HG03045 (cell line): ENCODE results near the gene DPYSL5.

Source experiments
- ATAC-seq: cut with Tn5 transposase; IDR thresholded peaks from one replicate; pipeline ENCODE4 v1.9.1; 2021; ENCODE audit warnings: mild to moderate bottlenecking, moderate library complexity; ENCODE audit not compliant: unreplicated experiment

DPYSL5 gene

DNA sequence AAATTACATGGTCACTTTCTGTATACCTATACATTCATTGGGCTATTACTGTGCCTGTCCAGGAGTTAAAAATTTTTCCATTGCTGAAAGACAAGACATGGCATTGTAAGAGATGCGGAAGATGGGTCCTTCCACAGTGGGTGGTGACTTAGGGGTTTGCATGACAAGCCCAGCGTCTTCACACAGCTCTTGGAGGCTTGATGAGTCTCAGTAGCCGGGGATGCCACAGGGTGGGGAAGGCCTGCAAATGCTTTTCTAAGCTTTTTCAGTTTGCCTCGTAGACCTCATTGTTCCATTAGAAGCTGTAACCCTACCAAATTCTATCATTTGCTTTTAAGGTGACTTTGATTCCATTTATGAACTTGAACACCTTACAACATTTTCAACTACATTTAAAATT, 104.4 kb downstream of the DPYSL5 start:
- ATAC-seq: no peak

DNA sequence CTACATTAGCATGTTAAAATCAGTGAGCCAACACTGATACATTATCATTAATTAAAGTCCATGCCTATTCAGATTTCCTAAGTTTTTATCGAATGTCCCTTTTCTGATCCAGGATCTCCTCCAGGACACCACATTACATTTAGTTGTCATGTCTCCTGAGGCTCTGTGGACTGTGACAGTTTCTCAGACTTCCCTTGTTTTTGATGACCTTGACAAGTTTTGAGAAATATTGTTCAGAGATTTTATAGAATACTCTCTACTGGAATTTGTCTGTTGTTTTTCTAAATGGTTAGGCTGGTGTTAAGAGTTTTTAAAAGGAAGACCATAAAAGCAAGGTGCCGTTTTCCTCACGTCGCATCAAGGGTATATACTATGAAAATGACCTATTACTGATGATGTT, 106.2 kb downstream of the DPYSL5 start:
- ATAC-seq: no peak

DNA sequence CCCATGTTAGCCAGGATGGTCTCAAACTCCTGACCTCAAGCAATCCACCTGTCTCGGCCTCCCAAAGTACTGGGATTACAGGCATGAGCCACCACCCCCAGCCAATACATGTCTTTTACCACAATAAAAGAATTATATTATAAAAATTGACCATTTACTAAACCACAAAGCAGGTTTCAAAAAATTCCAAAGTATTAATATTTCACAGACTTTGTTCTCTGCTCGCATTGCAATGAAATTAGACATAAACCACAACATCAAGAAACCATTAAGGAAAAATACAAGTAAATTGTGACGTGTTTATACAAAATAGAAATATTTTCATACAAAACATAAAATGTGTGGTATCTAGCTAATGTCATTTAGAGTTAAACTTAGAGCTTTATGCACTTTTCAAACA, 109.1 kb downstream of the DPYSL5 start:
- no peak for ATAC-seq

DNA sequence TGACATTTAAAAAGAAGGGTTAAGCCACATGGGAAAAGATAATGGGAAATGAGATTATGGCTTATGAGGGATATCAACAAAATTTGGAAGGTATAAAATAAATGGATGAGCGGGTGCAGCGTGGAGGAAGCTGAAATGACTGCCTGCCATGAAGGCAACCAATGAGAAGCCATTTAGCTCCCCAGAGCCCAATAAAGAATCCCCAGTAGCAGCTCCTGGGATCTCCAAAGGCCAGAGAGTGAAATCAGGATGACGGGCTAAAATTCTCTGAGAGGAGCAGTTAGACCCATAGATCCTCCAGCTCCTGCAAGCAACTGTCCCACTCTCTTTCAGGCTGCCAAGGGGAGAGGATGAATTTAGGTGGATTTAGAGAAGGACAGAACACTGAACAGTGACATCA, 109.6 kb downstream of the DPYSL5 start:
- no peak for ATAC-seq

DNA sequence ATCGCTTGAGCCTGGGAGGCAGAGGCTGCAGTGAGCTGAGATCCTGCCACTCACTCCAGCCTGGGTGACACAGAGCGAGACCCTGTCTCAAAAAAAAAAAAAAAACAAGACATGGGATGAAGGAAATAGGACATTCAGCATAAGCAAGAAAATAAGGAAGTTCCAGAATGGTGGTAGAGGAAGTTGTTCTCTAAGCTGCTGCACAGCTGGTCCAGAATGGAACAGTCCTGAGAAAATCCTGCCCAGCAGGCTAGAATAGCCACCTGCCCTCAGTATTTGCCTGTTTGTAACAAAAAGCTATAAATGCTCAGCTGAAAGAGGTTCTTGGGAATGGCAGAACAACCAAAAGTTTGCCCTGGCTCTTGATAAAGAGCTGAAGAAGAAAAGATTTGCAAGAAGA, 111.4 kb downstream of the DPYSL5 start:
- ATAC-seq: no peak

DNA sequence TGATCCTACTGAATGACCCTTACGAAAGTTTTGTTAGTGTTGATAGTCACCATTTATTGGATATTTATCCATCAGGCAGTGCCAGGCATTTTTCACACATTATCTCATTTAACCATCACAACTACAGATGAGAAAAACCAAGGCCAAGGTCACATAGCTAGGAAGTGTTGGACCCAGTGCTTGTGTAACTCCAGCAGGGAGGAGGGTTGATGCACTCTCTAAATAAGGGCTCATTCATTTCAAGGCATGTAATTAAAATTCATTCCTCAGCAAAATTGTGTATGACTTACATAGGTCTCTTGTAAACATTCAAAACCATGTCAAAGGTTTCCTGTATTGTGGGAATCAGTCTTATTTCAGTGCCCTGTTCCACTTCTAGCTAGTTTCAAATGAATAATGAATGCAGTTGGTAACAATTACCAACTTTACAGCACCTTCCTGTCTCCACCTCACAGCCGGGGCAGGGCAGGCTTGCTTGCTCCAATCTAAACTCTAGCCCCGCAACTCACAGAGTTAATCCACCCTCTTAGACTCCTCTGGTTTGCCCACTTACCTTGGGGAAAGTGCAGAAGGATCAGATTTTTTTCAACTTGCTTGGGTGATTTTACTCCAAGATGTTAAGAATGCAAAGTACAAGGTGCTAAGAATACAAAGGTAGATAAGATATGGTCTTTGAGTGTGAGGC, 116.7 kb downstream of the DPYSL5 start:
- ATAC-seq: no peak

DNA sequence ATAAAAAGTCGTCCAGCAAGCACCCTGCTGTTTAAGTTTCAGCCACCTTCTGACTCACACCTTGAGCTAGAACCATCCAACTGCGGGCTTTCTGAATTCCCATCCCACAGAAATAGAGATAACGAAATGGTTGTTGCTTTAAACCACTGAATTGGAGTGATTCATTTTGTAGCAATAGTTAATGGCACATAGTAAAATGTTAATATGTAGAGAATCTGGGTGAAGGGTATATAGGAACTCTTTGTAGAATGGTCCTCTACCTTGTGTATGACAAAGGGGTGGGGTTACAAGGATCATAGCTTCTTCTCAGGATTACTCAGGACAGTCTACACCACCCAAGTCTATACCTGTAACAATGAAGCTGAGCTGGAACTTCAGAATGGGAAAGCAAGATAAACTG, 120.1 kb downstream of the DPYSL5 start:
- ATAC-seq: no peak

DNA sequence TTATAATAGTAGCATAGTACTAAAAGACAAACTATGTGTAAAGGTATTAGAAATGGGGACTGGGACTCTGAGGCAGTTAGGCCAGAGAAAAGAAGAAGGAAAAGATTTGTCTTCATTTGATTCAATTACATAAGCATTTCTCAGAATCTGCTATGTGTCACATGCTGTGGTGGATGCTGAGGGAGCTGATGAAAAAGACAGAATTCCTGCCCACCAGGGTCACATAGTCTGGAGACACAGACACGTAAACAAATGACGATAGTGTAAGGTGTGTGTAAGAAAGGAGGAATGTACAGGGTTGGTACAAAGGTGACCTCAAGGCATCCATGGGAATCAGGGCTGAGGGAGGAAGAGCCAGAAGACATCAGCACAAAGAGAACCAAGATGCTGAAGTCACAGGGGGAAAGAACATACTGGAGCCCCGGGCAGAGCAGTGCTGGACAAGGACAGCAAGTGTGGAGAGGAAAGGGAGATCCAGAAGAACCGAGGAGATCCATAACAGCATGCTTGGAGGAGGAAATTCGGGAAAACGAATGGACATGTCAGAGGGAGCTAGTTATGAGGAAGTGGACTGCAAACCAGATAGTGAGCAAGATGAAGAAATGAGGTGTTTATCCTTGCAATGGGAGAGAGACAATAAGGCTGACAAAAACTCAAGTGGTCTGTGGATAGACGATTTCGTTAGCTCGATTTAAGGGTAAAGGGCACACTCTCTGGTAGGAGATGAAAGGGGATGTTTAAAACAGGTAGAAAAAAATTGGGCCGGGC, 121.3 kb downstream of the DPYSL5 start:
- no peak for ATAC-seq

DNA sequence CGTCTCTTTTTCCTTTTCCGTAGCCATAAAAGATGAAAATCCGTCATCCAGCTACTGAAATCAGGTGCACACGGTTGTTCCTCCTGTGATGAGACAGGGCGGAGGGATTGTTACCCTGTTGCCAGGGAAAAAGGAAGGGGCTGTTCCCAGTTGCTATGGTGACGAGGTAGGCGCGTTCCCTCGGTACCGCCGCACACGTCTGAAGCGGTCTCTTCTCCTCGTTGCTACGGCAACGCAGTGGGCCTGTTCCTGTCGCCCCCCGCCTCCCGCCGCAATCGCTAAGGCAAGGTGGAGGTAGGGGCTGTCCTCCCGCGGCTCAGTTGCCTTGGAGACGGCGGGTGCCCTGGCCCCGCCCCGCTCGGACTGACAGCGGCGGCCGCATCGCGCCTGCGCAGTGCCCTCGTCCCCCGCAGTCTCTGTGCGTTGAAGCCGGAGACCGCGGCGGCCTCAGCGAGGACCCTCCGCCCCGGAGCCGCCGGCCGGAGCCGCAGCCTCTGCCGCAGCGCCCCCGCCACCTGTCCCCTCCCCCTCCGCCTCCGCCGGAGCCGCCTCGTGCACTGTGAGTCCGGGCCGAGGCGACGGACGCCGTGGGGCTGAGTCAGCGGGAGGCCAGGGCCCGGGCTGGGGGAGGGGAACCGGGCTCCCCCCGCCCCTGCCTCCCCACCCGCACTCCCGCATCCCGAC, 122.5 kb downstream of the DPYSL5 start, which contains the start of gene MAPRE3:
Gene MAPRE3 (plus strand): TSS at position 394 of the 684 bp plus-strand sequence. CDS start 51,582 bp downstream, outside the sequence.
- ATAC-seq: peak; percentile 80

DNA sequence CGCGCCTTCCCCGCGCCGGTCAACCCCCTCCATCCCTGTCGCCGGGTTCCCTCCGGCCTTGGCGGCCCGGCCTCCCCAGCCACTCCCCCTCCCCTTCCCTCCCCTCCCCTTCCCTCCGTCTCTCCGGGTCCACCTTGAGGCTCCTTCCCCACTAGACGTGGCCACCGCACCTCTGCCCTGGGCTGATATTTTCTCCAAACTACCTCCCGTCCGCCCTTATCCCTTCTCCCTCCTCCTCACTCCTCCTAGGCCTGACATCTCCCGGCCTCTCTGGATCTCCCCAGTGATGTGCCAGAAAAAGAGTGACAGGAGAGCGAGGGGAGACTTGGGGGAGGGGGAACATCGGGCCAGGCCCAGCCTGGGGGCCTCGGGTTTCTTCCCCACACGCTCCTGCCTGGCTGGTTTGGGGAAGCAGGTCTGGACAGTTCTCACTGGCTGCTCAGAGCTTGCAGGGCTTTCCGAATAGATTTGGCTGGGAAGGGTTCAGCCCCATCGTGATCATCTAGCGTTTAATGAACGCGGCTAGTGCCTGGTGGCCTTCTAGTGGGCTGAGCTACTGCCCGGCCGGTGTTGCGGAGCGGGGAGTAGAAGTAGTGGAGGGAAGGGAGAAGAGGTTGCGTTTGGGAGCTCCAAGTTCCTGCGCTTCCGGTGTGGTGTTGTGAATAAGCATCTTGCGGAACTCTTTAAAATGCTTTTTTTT, 123.1 kb downstream of the DPYSL5 start:
- no peak for ATAC-seq

DNA sequence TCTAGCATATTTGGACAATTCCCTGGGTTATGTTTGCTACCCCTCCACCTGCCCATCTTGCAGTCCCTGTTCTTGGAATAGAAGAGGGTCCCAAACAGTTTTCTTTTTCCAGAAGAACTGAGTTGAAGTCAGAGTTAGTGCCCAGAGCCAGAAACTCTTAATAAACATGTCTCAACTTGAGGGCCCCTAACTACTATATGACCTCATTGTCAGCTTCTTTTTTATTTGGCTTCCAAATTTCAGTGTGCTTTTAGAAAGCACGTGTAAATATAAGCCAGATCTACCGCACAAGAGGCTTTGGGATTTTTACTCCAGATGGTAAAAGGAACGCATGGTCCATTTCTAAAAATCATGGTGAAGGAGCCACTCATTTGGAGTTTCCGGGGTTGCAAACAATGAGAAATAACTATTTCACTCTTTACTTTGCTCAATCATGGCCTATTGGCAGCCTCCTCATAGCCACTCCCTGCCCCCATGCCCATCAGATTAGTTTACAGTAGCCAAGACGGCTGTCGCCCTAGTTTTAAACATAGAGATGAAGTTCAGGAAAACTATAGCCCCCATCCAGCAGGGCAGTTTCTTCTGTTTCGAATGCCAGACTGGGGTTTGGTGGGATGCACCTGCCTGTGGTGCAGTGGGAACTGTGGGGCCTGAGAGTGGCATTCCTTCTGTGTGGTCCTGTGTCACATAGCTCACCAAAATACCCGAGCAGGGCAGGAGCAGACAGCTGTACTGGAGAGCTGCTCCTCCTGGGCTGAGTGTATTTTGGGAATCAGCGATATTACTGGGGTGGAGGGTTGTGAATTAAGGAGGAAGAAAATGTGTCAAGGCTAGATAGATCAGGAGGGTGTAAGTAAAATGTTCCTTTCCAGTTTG, 124.2 kb downstream of the DPYSL5 start:
- no peak for ATAC-seq

DNA sequence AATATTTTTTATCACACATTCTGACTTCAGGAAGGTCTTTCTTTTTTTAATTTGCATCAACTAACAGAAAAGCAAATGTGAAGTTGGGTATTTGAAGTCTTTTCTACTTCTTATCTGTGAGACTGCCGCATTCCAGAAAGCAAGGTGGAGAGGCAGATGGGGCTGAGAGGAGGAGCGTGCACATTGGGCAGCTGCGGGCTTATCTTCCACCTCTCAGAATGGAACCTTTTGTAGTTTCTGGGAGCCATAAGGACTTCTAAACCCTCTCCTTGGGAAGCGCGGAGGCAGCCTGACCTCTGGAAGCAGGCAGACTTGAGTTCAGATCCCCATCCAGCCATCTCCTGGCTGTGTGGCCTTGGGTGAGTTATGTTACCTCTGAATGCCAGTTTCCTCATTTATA, 126.4 kb downstream of the DPYSL5 start:
- no peak for ATAC-seq

DNA sequence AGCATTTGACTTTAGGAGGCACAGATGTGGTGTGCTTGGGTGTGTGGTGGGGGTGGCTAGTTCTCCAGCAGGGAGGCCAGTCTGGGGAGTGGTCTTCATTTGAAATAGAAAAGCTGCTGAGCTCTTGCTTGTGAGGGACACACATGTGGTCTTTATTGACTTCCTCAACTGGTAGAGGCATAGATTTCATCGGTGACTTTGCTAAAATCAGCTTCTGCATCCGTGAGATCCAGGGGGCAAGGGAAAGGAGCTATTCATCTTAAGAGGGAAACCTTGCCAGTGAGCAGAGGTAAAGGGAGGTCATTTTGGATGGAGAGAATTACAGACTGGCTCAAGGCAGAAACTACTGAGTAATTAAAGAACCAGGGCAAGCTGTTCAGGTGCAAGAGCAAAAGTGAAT, 127.2 kb downstream of the DPYSL5 start:
- no peak for ATAC-seq

DNA sequence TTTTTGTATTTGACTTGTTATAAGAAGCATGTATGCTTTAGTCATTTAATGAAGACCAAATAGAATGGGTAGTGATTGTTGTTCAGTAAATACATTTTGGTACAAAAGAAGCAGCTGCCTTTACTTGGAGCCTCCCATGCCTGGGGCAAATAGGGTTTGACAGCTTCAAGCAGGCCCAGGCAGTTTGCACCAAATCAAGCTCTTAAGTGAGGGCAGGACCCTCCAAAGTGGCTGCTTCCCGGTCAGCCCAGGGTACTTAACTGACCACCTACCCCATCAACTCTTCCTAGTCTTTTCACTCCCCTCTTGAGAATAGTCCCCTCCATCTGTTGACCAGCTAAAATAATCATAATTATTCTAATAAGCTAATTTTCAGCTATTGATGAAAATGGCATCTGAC, 127.7 kb downstream of the DPYSL5 start:
- ATAC-seq: no peak

DNA sequence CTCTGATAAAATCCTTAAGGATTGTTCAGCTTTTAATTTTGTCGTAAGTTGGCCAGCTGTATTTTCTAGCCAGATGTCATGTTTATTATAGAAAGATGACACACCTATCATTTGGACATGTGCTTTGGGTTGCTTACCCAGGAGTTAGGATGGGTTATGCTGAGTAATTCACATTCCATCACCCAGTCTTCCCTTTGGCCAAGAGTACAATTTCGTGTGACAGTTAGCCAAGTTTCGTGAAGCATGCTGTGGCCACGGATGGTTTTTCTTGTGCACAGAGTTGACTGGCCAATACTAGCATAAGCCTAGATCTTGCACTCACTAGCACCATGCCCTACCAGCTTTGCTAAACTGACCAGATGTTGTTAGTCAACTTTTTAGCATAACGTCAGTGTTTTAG, 128.3 kb downstream of the DPYSL5 start:
- ATAC-seq: no peak

DNA sequence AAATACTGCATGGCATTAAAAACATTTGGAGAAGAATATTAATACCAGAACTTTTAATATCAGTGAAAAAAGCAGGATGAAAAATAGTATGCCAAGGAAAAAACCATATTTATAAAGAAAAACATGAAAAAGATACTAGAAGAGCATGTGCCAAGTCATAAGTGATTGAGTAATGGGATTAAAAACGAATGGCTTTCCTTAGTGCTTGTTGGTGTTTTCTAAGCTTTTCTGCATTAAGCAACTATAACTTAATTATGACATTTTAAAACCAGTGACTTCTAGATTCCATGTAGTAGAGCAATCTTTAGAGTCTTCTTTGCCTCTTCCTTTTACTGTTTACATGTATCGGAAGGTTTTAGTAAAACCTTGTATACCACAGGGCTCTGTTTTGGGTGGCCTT, 129.1 kb downstream of the DPYSL5 start:
- no peak for ATAC-seq

DNA sequence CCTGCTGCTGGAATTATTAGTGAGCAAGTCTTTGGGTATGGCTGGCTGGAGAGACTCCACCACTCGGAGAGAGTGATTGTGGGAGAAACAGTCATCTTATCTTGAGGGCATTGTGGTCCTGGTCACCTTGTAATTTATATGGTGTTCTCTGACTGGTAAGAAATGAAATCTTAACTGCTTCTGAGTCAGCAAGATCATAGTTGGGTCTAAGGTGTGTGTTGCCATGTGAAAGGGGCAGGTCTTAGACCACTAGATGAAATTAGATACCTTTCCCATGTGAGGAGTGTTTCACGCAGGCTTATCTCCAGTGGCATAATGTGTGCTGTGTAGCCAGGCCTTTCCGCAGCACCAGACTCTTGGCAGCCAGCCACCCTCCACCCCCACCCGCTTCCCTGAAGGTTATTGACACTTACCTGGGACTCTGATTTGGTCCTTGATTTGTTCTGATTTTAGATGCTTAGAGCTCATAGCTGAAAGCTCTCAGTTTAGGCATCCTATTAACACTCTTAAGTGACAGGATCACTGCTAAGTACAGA, 130.2 kb downstream of the DPYSL5 start:
- no peak for ATAC-seq

DNA sequence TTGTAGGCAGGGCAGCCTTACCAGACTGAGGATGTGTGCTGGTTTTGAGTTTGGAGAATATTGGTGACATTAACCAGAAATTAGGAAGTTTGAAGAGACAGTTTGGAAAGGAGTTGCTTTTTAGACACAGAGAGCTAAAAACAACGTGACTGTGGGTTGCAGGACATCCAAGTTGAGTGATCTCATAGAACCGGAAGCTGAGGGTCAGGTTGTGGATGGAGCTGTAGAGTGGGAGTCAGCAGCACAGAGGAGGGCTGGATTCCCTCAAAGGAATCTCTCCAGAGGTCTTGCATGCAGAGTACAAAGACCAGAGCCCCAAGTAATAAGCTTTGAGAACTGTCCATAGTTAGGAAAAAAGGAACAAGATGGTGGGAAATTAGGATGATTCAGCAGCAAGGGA, 131.8 kb downstream of the DPYSL5 start:
- ATAC-seq: no peak

DNA sequence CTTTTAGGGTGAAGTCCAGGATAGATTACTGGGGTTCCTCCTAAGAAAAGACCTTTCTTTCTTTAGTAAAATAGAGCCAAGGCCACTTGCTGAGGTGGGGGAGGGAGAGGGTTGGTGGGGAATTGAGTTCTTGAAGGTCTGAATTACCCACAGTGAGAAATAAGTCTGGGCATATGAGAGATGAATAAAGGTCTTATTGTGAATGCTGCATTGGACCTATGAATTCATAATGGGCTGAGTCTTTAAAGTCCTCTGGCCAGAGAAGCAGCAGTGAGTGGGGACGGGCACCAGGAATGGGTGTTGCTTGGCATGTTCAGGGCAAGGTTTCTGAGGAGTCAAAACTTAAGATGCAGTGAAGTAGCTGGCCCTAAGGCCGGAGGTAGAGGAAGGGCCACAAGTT, 133.0 kb downstream of the DPYSL5 start:
- ATAC-seq: no peak

DNA sequence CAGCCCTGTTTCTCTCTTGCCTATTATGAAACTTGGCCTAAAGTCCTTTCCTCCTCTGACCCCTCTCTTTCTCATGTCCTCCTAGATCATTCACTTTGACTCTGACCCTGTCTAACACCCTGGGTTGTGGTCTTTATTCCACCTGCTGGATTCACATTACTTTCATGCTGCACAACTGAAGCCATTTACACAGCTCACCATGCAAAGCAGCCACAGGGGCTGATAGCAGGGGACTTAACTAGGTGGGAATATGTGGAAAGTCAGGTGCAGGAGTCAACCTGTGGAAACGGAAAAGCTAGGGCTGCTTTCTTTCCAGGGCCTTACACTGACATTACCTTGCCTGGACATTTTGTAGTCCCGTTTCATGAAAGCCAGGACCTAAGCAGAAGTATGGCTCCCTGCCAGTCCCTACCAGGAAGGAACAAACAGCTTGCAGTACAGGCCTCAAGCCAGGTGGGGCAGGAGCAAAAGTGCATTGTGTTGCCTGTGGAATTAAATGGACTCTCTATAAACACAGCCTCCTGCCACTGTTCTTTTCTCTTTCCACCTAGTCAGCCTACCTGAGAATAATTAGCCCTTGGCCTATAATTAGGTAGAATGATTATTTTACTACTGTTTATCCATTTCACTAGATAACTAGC, 134.3 kb downstream of the DPYSL5 start:
- no peak for ATAC-seq
